CD14-positive monocyte (primary cell): ENCODE data around the gene TOR4A. TPM values are rescaled to one million over a fixed set of nuclear protein-coding genes. Genes with fewer than 3 reads are reported as not detected.

Experiments
- DNase-seq, 3 donors: peaks; one replicate each; pipeline ENCODE4 v3.0.0-alpha.2; 2011 to 2022
- H2AFZ ChIP-seq: 2 replicates; pipeline ENCODE4 v1.6.0; 2012; ENCODE audit warnings: mild to moderate bottlenecking, low read depth, low read length, inconsistent platforms; ENCODE audit not compliant: insufficient read depth, poor library complexity, severe bottlenecking
- H3K27ac ChIP-seq, 2 donors: 1 replicate in 1 of 2; 2 replicates in 1 of 2; pipeline ENCODE4 v1.5.1; 2012 to 2013; ENCODE audit warnings: low read length in 2 of 2, control low read depth in 1 of 2, inconsistent platforms in 1 of 2, low read depth in 1 of 2, mild to moderate bottlenecking in 1 of 2
- H3K27me3 ChIP-seq, 2 donors: one replicate each; pipeline versions ENCODE4 v1.6.0 to v1.6.1; 2011 to 2013; ENCODE audit warnings: low read length in 2 of 2; ENCODE audit not compliant: control insufficient read depth in 2 of 2, insufficient read depth in 2 of 2
- H3K36me3 ChIP-seq, 2 donors: replicated peaks in 1 of 2; 1 replicate in 1 of 2; 2 replicates in 1 of 2; pipeline versions ENCODE4 v1.5.1 to v1.6.1; 2012 to 2013; ENCODE audit warnings: low read length in 2 of 2, control low read depth in 1 of 2, inconsistent platforms in 1 of 2, mild to moderate bottlenecking in 1 of 2; ENCODE audit not compliant: insufficient read depth in 2 of 2, control insufficient read depth in 1 of 2
- H3K4me1 ChIP-seq, 2 donors: 1 replicate in 1 of 2; 2 replicates in 1 of 2; pipeline versions ENCODE4 v1.5.1 to v1.6.1; 2012 to 2013; ENCODE audit warnings: low read length in 2 of 2, control low read depth in 1 of 2, inconsistent platforms in 1 of 2, mild to moderate bottlenecking in 1 of 2, moderate library complexity in 1 of 2; ENCODE audit not compliant: insufficient read depth in 2 of 2, control insufficient read depth in 1 of 2
- H3K4me2 ChIP-seq: replicated peaks from 2 replicates; pipeline ENCODE3; 2012; ENCODE audit warnings: low read length, moderate library complexity, mild to moderate bottlenecking; ENCODE audit not compliant: poor library complexity, severe bottlenecking; ENCODE audit errors: extremely low read depth
- H3K4me3 ChIP-seq, 3 experiments: fragments of 200-600 bp in 1 of 3; sonication (generic) in 1 of 3; replicated peaks in 1 of 3; 1 replicate in 2 of 3; 2 replicates in 1 of 3; pipeline ENCODE4 v1.5.1; 2011 to 2013; ENCODE audit warnings: low read length in 3 of 3, mild to moderate bottlenecking in 3 of 3, control low read depth in 2 of 3, low read depth in 2 of 3, inconsistent platforms in 1 of 3, moderate library complexity in 1 of 3
- H3K79me2 ChIP-seq: 2 replicates; pipeline ENCODE4 v1.6.0; 2012; ENCODE audit warnings: mild to moderate bottlenecking, control low read depth, inconsistent platforms, low read length, moderate library complexity; ENCODE audit not compliant: insufficient read depth
- H3K9ac ChIP-seq: 2 replicates; pipeline ENCODE4 v1.6.0; 2017; ENCODE audit warnings: low read length, mild to moderate bottlenecking; ENCODE audit not compliant: insufficient read depth, poor library complexity, severe bottlenecking
- H3K9me3 ChIP-seq, 2 donors: replicated peaks in 1 of 2; 1 replicate in 1 of 2; 2 replicates in 1 of 2; pipeline versions ENCODE4 v1.5.1 to v1.6.1; 2012 to 2013; ENCODE audit warnings: low read length in 2 of 2, control low read depth in 1 of 2; ENCODE audit not compliant: control insufficient read depth in 1 of 2, insufficient read depth in 1 of 2
- H4K20me1 ChIP-seq: 2 replicates; pipeline ENCODE4 v1.6.0; 2012; ENCODE audit warnings: mild to moderate bottlenecking, low read length, control low read depth, moderate library complexity; ENCODE audit not compliant: insufficient read depth
- H3K27ac Mint-ChIP-seq, 7 donors: one replicate each; pipeline ENCODE4 v1.8.0; 2020; ENCODE audit warnings: mild to moderate bottlenecking in 7 of 7, mixed read lengths in 7 of 7, moderate library complexity in 6 of 7, inconsistent platforms in 2 of 7
- H3K27me3 Mint-ChIP-seq, 3 donors: one replicate each; pipeline ENCODE4 v1.8.0; 2021 to 2022; ENCODE audit warnings: low read depth in 3 of 3, mild to moderate bottlenecking in 3 of 3, mixed read lengths in 3 of 3, moderate library complexity in 3 of 3, inconsistent platforms in 1 of 3
- H3K36me3 Mint-ChIP-seq, 2 donors: one replicate each; pipeline ENCODE4 v1.8.0; 2020; ENCODE audit warnings: mixed read lengths in 2 of 2, inconsistent platforms in 1 of 2, mild to moderate bottlenecking in 1 of 2
- H3K4me1 Mint-ChIP-seq: one replicate; pipeline ENCODE4 v1.8.0; 2020; ENCODE audit warnings: mild to moderate bottlenecking, mixed read lengths
- H3K4me3 Mint-ChIP-seq, 2 donors: one replicate each; pipeline ENCODE4 v1.8.0; 2020; ENCODE audit warnings: mild to moderate bottlenecking in 2 of 2, mixed read lengths in 2 of 2, moderate library complexity in 1 of 2
- H3K9me3 Mint-ChIP-seq, 7 donors: one replicate each; pipeline ENCODE4 v1.8.0; 2020 to 2022; ENCODE audit warnings: mixed read lengths in 7 of 7, mild to moderate bottlenecking in 6 of 7, moderate library complexity in 6 of 7, inconsistent platforms in 2 of 7
- CTCF ChIP-seq: fragments of 200-600 bp; IDR thresholded peaks from one replicate; pipeline ENCODE4 v1.8.0; 2022; ENCODE audit warnings: antibody characterized with exemption, mild to moderate bottlenecking
- WGBS: methylation state at CpG from one replicate; pipeline ENCODE4 v1.1.5; 2013; ENCODE audit warnings: missing lambda C conversion rate; ENCODE audit not compliant: insufficient coverage; 5-methylcytosine and 5-hydroxymethylcytosine counted together
- intact Hi-C, 2 donors: fragments of 100-400 bp; cut with micrococcal nuclease; formaldehyde crosslinking; loops; one replicate each; pipeline versions ENCODE4 v1.15.0 to v1.15.1; 2023
- polyA plus RNA-seq, 3 donors: library from polyadenylated mRNA; depleted of rRNA in 1 of 3; unstranded in 2 of 3; stranded (reverse) in 1 of 3; fragments of 300-500 nt in 2 of 3; fragments of >200 nt in 1 of 3; fragmentation: Illumina TruSeq in 2 of 3; gene quantifications; 1 replicate in 2 of 3; 2 replicates in 1 of 3; pipeline ENCODE4 v1.2.3, GENCODE V29; 2012 to 2021

Gene TOR4A
- polyA plus RNA-seq, 3 donors, result 13.7 to 17.6 (median 15.4) TPM

- Histone ChIP-seq H3K9me3 (peaks cover 0 to 3% of the 10 kb centered on the region in 2 donors), H3K27me3 (peaks cover 10 to 36% of the 10 kb centered on the region in 2 donors)
Observed at GRCh38 chr9:137310189-137311052, 32.9 kb downstream of the TOR4A start.

More at GRCh38 chr9:137310189-137311052, 32.9 kb downstream of the TOR4A start:
- 87% methylated on average over 13 of the region's 20 CpGs for WGBS
- Mint-ChIP-seq H3K36me3 (no peaks in the 10 kb centered on the region), H3K27me3 (peaks cover 25 to 42% (median 36%) of the 10 kb centered on the region in 3 donors), H3K27ac (no peak overlapping the region), H3K4me3 (no peak overlapping the region), H3K4me1 (peaks cover 11% of the 10 kb centered on the region), H3K9me3 (peaks cover 0 to 5% (median 1%) of the 10 kb centered on the region in 7 donors)
- Histone ChIP-seq H3K4me1 (peaks cover 22% of the 10 kb centered on the region in 2 donors), H3K79me2 (no peaks in the 10 kb centered on the region), H3K4me3 (no peak overlapping the region), H2AFZ (no peak overlapping the region), H3K27ac (no peak overlapping the region), H4K20me1 (no peaks in the 10 kb centered on the region), H3K4me2 (no peak overlapping the region), H3K36me3 (no peaks in the 10 kb centered on the region), H3K9ac (no peak overlapping the region)
- intact Hi-C loops, result no loop called here
- no peak for TF ChIP-seq CTCF
- no peak for DNase-seq
